ENCODE measurements around the gene PEMT.

PEMT gene

GRCh38 chr17:17553217-17554195 lies 38.0 kb downstream of the PEMT start:
- DNase-seq (ENCODE audit: low read depth): no peak

DNA sequence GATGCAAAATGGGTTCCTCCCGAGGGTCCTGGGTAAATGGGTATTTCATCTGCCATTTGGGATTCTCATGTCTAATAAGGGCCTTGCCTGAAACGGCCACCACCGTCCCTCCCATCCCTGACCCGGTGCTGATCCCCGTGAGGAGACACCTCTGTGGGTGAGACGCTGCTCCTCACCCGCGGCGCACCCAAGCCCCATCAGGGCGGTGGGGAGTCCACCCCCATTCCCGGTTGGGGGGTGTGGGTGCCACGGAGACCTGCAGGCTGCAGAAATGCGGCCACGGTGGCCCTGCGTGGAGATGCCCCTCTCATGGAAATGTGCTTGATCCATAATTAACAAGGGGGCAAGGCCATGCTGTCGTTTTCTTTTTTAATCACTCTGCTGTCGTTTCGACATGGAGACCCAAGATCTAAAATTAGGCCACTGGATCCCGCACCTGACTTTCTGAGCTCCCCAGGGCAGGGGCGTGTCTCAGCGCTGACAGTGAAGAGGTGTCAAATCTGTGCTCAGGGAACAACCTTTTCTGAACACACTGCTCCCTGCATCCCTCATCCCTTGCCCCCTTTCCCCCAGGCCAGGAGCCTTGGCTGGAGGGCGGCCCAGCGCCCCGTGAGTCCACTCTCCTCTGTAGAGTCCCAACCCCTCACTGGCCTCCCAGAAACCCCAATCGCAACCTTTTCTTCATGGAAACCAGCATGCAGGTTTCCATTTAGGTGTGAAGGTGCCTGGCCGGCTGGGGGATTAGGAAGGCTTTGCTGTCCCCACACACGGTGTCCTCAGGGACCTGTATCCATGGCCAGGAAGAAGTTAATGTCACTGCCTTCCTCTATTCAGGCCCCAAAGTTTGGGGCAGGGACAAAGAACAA lies 38.9 kb downstream of the PEMT start:
- no peak for DNase-seq (ENCODE audit: low read depth)

GRCh38 chr17:17551361-17551760 lies 40.1 kb downstream of the PEMT start:
- DNase-seq (ENCODE audit: low read depth): no peak

DNA sequence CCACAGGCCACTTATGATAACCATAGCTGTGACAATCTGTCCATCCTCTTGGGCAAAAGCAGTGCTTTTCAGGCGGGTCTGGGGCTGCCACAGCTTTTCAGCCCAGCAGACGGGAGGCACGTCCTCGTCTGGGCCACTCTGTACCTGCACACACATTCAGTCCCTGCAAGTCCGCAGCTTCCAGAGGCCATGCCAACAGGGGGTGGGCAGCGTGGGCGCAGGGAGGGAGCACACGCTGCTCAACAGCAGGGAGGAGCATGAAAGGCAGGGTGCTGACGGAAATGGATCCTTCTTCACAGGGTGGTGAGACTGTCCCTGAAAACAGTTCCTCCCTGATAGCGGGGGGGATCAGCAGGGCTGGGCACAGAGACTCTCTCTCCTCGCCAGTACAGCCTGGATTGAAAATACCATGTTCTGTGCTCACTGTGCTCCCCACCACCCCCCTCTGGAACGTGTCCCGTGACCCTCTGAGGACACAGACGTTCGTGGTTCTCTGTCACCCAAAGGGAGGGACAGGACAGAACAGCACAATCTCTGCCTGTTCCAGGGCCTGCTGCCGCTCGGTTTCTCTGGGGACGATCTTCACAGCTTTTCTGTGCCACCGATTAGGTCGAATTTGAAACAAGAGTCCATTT lies 41.7 kb downstream of the PEMT start:
- DNase-seq (ENCODE audit: low read depth): no peak

- DNase-seq (ENCODE audit: low read depth): no peak
Measured at GRCh38 chr17:17548044-17548443, 43.5 kb downstream of the PEMT start.

- DNase-seq (ENCODE audit: low read depth): no peak
Measured at GRCh38 chr17:17547210-17547764, 44.2 kb downstream of the PEMT start.

DNA sequence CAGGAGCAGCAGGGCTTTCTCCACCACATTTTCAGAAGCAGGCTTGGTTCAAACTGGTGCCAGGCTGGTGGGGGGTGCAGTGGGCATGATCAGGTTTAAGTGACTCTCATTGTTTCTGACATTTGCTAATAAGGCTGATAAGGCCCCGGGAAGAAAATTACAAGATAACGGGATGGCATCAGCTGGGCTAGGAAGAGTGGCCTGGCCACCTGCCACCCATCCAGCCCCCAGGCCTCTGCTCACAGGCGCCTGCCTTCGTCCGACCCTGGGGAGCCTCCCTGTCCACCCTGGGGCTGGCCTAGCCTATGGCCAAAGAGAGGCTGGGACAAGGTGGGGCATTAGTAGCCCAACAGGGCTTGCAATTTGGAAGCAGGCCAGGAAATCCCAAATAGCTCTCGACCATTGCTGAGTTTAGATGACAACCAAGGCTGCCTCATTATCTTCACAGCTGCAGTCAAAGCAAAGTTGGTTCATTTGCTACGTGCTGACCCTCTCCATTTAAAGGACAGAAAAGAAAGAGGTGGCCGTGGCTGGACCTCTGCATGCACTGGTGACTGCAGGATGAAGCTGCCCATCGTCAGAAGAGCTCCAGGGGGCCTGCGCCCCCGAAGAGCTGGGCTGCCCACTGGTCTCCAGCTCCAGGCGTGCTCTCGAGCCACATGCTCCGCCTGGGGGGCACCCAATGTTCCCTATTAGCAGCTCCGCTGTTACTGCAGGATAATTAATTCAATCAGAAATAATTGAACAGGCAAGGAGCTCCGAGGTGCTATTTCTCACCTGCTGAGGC lies 44.9 kb downstream of the PEMT start:
- DNase-seq (ENCODE audit: low read depth): no peak

DNA sequence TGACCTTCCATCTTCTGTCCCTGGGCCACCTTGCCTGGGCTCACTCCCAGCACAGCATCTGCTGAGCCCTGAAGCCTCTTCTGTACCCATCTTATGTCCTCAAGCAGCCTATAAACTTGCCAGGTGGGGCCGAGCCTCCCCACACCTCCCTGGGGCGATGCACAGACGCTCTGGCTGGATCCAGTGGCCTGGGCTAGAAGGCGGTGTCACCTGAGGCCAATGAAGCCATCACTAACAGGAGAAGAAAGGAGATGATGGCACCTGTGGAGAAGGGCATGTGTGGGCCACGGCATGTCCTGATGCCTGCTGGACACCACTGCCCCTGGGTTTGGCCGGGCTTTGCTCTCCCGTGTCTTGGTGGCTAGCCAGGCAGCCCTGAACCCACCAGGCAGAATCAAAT lies 45.5 kb downstream of the PEMT start:
- no peak for DNase-seq (ENCODE audit: low read depth)

- DNase-seq (ENCODE audit: low read depth): no peak
Measured at GRCh38 chr17:17545031-17545820, 46.3 kb downstream of the PEMT start.

DNA sequence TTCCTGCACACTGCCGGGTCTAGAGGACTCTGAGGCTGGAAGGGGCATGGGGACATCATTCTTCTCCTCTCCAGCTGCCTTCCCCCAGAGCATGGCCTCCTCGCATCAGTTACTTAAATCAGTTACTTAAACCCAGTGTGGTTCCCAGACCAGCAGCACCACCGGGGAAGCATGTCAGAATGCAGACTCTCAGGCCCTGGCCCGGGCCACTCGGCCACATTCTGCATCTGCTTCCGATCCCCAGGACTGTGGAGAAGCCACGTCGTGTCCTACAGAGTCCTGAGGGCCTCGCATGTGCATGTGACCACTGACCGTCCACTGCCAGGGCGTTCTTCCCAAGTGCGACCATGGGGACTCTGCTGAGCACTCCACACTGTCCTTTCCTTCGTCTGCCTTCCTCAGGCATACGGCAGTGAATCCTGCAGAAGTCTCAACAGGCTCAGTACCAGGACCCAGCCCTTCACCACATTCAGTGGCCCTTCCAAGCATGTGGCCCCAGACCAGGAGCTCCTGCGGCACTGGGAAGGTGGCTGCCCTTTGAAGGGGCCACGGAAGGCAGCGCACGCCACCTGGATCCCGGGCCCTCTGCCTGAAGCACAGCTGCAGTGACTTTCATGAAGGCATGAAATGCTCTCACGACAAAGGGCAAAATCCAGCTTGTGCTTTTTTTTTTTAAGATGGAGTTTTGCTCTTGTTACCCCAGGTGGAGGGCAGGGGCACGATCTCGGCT lies 48.4 kb downstream of the PEMT start:
- DNase-seq (ENCODE audit: low read depth): no peak

DNA sequence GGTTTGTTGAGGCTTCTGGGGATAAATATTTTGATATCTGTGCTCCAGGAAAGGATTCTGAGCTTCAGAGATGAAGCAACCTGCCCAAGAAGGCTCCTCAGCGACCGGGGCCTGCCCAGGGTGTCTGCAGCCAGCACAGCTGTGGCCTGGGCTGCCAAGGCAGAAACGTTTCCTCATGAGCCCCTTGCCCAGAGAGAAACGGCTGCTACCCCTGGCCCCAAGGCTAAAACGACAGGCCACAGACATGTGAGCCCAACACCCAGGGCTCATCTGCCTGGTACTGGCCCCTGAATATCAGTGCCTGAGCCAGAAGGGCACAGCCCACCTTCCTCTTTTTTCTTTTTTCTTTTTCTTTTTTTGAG lies 49.9 kb downstream of the PEMT start:
- DNase-seq (ENCODE audit: low read depth): no peak

- DNase-seq (ENCODE audit: low read depth): no peak
Measured at GRCh38 chr17:17540935-17541639, 50.4 kb downstream of the PEMT start.

- no peak for DNase-seq (ENCODE audit: low read depth)
Measured at GRCh38 chr17:17540278-17540906, 51.1 kb downstream of the PEMT start.

- no peak for DNase-seq (ENCODE audit: low read depth)
Measured at GRCh38 chr17:17539591-17539990, 51.9 kb downstream of the PEMT start.

DNA sequence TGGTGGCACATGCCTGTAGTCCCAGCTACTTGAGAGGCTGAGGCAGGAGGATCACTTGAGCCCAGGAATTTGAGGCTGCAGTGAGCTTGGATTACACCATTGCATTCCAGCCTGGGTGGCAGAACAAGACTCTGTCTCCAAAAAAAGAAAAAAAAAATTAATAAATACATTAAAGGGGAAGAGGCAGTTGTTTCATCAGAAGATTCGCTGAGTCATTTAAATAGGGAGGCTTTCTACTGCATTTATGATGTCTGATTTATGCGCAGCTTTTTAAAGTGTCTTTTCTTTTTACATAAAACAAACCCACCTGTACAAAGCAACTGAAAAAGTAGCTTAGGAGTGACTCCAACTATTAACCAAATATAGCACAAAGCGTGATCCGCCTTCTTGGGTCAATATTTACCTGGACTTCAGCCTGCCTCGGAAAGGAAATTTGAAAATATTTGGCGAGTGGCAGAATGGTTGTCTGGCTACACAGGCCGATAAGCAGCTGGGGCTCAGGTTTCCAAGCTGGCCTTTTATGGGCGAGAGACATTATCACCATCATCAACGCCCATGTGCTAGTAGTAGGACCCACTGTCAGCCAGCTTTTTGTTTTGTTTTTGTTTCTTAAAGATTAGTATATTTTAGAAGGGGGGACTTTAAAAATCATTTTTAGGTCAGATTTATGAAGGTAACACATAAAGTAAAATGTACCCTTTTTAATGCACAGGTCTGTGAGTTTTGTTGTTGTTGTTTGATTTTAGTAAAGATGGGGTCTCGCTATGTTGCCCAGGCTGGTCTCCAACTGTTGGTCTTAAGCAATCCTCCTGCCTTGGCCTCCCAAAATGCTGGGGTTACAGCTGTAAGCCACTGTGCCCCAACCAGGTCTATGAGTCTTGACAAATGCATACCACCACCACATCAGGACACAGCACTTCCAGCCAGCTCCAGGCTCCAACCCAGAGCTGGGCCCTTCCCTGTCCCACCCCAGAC lies 52.8 kb downstream of the PEMT start:
- DNase-seq (ENCODE audit: low read depth): no peak

GRCh38 chr17:17537311-17538099 lies 54.0 kb downstream of the PEMT start:
- no peak for DNase-seq (ENCODE audit: low read depth)

DNA sequence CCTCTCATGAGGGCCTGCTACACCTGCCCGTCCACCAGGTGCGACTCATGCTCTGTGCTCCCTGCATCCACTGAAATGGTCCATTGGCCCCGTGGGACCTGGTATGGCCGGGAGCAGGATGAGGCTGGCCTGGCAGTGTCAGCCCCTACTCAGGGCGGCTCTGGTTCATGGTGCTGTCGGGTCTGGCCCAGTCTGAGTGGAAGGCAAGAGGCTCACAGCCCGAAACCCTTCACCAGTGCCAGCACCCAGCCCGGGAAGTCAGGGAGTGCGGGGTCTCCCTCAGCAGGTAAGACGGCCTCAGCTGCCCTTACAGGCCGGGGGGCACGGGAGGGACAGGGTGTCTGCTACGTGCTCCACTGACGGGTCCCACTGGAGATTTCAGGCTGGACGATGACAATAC lies 54.8 kb downstream of the PEMT start:
- no peak for DNase-seq (ENCODE audit: low read depth)
